Measurements from ENCODE around the gene VPS37C. TPM values are rescaled to one million over a fixed set of nuclear protein-coding genes. Genes with fewer than 3 reads are reported as not detected.

VPS37C gene
- total and polyA plus RNA-seq, 10 of the 15 experiments (the other 5 are each of a cell fraction or from before 2014, with no cell fraction given): 0.39 to 16.5 (median 7.8) TPM

GRCh38 chr11:61107888-61108287 lies 53.3 kb downstream of the VPS37C start:
- 67% methylated on average over 3 of the region's 3 CpGs for WGBS (ENCODE audit: insufficient coverage, insufficient replicate concordance, low lambda C conversion rate, missing lambda C conversion rate)
- no peaks in the 10 kb centered on the region for H3K79me2 ChIP-seq (ENCODE audit: control insufficient read depth, insufficient read depth, low read length)
- H3K4me2 ChIP-seq (ENCODE audit: control insufficient read depth, insufficient read depth): no peak overlapping the region
- ChIA-PET CTCF (no interaction called here), RAD21 (ENCODE audit: unreplicated experiment) (interaction anchor here (1.1 kb wide), 1 partner anchor 27 kb away, joined by 3 read pairs; no protein-coding TSS in a partner anchor), POLR2A (no interaction called here), SMC1A (ENCODE audit: uncharacterized antibody, unreplicated experiment) (interaction anchor here (1.2 kb wide), 1 partner anchor 66 kb away, joined by 3 read pairs; no protein-coding TSS in a partner anchor)
- TF ChIP-seq NFYA (IDR thresholded peaks at IDR 0.05; ENCODE audit: borderline replicate concordance, low read depth, low read length) (no peak), RB1 (IDR thresholded peaks at IDR 0.05; ENCODE audit: borderline replicate concordance) (no peak), EZH2 (IDR thresholded peaks at IDR 0.05; ENCODE audit: borderline replicate concordance, control insufficient read depth, low read depth, low read length) (no peak), CHD1 (IDR thresholded peaks at IDR 0.05; ENCODE audit: low read depth, low read length) (no peak), ZNF274 (IDR thresholded peaks at IDR 0.05; ENCODE audit: insufficient read depth, insufficient read length) (no peak), ASH2L (IDR thresholded peaks at IDR 0.05; ENCODE audit: borderline replicate concordance, low read depth) (no peak), ZNF217 (IDR thresholded peaks at IDR 0.05) (no peak), RCOR1 (conservative IDR thresholded peaks at IDR 0.05; ENCODE audit: low read depth, low read length) (no peak), POLR2AphosphoS5 (IDR thresholded peaks at IDR 0.05; ENCODE audit: low read length) (no peak), RELA (IDR thresholded peaks at IDR 0.05; ENCODE audit: borderline replicate concordance, partially characterized antibody) (no peak), BACH1 (IDR thresholded peaks at IDR 0.05; ENCODE audit: borderline replicate concordance) (no peak), ZZZ3 (IDR thresholded peaks at IDR 0.05; ENCODE audit: control insufficient read depth, insufficient read length, low read depth) (no peak), SUZ12 (IDR thresholded peaks at IDR 0.05; ENCODE audit: unreplicated experiment) (no peak), SUPT20H (IDR thresholded peaks at IDR 0.05; ENCODE audit: borderline replicate concordance, control insufficient read depth, low read depth, low read length) (no peak), FOXM1 (IDR thresholded peaks at IDR 0.05; ENCODE audit: low read depth, low read length) (no peak), IKZF1 (conservative IDR thresholded peaks at IDR 0.05) (no peak)
- TF ChIP-seq, protein P1, sequence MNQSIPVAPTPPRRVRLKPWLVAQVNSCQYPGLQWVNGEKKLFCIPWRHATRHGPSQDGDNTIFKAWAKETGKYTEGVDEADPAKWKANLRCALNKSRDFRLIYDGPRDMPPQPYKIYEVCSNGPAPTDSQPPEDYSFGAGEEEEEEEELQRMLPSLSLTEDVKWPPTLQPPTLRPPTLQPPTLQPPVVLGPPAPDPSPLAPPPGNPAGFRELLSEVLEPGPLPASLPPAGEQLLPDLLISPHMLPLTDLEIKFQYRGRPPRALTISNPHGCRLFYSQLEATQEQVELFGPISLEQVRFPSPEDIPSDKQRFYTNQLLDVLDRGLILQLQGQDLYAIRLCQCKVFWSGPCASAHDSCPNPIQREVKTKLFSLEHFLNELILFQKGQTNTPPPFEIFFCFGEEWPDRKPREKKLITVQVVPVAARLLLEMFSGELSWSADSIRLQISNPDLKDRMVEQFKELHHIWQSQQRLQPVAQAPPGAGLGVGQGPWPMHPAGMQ (IDR thresholded peaks at IDR 0.05; ENCODE audit: borderline replicate concordance): no peak
- TF ChIP-seq, protein P2, sequence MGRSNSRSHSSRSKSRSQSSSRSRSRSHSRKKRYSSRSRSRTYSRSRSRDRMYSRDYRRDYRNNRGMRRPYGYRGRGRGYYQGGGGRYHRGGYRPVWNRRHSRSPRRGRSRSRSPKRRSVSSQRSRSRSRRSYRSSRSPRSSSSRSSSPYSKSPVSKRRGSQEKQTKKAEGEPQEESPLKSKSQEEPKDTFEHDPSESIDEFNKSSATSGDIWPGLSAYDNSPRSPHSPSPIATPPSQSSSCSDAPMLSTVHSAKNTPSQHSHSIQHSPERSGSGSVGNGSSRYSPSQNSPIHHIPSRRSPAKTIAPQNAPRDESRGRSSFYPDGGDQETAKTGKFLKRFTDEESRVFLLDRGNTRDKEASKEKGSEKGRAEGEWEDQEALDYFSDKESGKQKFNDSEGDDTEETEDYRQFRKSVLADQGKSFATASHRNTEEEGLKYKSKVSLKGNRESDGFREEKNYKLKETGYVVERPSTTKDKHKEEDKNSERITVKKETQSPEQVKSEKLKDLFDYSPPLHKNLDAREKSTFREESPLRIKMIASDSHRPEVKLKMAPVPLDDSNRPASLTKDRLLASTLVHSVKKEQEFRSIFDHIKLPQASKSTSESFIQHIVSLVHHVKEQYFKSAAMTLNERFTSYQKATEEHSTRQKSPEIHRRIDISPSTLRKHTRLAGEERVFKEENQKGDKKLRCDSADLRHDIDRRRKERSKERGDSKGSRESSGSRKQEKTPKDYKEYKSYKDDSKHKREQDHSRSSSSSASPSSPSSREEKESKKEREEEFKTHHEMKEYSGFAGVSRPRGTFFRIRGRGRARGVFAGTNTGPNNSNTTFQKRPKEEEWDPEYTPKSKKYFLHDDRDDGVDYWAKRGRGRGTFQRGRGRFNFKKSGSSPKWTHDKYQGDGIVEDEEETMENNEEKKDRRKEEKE (IDR thresholded peaks at IDR 0.05): no peak
- intact Hi-C loops (cut with micrococcal nuclease; ENCODE audit: unreplicated experiment): no loop called here
- no peak for DNase-seq (ENCODE audit: low read depth, low spot score)
- no peak overlapping the region for H2AFZ ChIP-seq (ENCODE audit: control insufficient read depth, low read depth, low read length)
- in situ Hi-C loops (cut with MboI): no loop called here
- ATAC-seq: no peak
- H3K9me3 ChIP-seq (replicated peaks; ENCODE audit: control insufficient read depth, insufficient read depth, low read length): no peaks in the 10 kb centered on the region
- peaks cover 5% of the 10 kb centered on the region for H3K4me1 ChIP-seq (ENCODE audit: control insufficient read depth, insufficient read depth, low read length)
- H3K9ac ChIP-seq (ENCODE audit: control insufficient read depth, insufficient read depth, low read length): no peak overlapping the region
- no peaks in the 10 kb centered on the region for H3K36me3 ChIP-seq (ENCODE audit: control insufficient read depth in 2 of 2, insufficient read depth in 2 of 2, low read length in 1 of 2)
- no peak overlapping the region for H3K27ac ChIP-seq (ENCODE audit: control insufficient read depth, insufficient read depth)
- H4K20me1 ChIP-seq (ENCODE audit: control insufficient read depth, insufficient read depth): no peaks in the 10 kb centered on the region
- no peaks in the 10 kb centered on the region for H3K27me3 ChIP-seq (replicated peaks in 1 of 2; ENCODE audit: control insufficient read depth in 2 of 2, insufficient read depth in 2 of 2, low read length in 1 of 2)
- no peak for FAIRE-seq
- BruUV-seq (replicated peaks): no TSS peak
- H3K4me3 ChIP-seq: no peak overlapping the region

All from GM12878 (cell line).